ENCODE data around the gene PITX3. TPM values are rescaled to one million over a fixed set of nuclear protein-coding genes. Genes with fewer than 3 reads are reported as not detected.
A peak's percentile ranks its signal among the peaks of the same experiment; 100 is the strongest.

The PITX3 gene
- polyA plus RNA-seq, 1 experiment = not detected

DNA sequence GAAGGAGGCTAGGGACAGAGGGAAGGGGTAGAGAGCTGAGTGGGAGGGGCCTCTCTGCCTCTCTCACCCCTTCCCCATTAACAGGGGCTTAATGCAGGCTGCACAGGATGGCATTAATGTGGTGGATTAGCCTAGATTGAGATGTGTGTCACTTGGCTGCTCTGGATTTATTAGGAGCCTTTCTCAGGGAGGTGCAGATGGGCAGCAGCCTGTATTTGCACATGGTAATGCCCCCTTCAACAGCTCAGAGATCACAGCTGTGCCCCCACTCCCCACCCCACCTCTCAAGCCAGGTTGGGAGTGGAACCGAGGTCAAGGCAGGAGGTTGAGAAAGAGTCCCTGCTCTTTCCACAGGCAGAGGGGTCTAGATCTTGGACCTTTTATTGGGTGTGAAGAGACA is 7.3 kb downstream of the PITX3 start:
- peaks cover 37% of the 10 kb centered on the region for H3K27me3 ChIP-seq (ENCODE audit: control insufficient read depth, insufficient read depth, low read length)
- H3K9me3 ChIP-seq (ENCODE audit: control insufficient read depth, insufficient read depth, low read length) = no peaks in the 10 kb centered on the region; the same call in 1 of the 2 replicates
- POLR2A ChIA-PET = no interaction called here
- CTCF ChIA-PET = interaction anchor here (0.8 to 10.8 kb wide), 3 partner anchors 11 to 122 kb away, joined by 4 to 442 read pairs (median 5); no protein-coding TSS in a partner anchor
- TF ChIP-seq, protein P1, sequence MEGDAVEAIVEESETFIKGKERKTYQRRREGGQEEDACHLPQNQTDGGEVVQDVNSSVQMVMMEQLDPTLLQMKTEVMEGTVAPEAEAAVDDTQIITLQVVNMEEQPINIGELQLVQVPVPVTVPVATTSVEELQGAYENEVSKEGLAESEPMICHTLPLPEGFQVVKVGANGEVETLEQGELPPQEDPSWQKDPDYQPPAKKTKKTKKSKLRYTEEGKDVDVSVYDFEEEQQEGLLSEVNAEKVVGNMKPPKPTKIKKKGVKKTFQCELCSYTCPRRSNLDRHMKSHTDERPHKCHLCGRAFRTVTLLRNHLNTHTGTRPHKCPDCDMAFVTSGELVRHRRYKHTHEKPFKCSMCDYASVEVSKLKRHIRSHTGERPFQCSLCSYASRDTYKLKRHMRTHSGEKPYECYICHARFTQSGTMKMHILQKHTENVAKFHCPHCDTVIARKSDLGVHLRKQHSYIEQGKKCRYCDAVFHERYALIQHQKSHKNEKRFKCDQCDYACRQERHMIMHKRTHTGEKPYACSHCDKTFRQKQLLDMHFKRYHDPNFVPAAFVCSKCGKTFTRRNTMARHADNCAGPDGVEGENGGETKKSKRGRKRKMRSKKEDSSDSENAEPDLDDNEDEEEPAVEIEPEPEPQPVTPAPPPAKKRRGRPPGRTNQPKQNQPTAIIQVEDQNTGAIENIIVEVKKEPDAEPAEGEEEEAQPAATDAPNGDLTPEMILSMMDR (IDR thresholded peaks at IDR 0.05; ENCODE audit: low read depth, low read length) = no peak
- no peak for DNase-seq (ENCODE audit: low read depth, low spot score)
- H3K4me3 ChIP-seq (ENCODE audit: low read depth, low read length) = no peak overlapping the region
- H3K27ac ChIP-seq (ENCODE audit: low read depth, low read length) = no peak overlapping the region

DNA sequence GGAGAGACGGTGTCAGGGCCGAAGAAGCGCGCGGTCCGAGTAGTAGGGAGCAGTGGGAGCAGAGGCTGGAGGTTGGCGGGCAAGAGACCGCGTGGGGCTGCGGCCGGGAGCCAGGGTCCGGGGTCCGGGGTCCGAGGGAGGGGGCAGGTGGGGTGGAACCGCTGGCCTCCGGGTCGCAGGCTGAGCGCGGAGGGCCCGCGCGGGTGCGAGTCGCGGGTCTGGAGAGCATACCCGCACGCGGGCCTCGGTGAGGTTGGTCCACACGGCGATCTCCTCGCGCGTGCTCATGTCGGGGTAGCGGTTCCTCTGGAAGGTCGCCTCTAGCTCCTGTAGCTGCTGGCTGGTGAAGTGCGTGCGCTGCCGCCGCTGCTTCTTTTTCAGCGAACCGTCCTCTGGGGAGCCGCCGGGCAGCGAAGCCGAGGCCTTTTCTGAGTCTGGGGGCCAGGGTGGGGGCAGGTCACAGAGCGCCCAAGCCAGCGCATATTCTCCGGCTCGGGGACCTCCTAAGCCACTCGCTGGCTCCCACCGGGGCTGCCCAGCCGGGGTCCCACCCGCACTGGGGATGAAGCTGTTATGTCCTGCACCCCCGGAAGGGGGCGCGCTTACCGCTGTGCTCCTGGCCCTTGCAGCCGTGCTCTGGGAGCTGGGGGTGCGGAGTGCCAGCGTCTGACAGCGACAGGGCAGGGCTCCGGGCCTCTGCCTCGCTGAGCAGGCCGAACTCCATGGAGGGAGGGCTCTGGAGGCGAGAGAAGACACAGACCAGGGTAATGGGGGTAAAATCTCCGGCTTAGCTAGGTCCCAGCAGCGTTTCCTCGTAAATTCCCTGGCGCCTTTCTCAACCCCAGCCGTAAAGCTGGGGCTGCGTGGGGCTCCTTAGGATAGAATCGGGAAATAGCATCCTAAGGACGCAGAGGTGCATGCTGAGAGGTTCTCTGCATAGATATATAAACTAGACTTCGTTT is 9.7 kb downstream of the PITX3 start:
- no peak for DNase-seq (ENCODE audit: low read depth, low spot score)
- H3K4me3 ChIP-seq (ENCODE audit: low read depth, low read length) = peak overlapping the region; percentile 4; the same call in 1 of the 2 replicates
- TF ChIP-seq, protein P1 (IDR thresholded peaks at IDR 0.05; ENCODE audit: low read depth, low read length) = peak; percentile 71
- H3K27ac ChIP-seq (ENCODE audit: low read depth, low read length) = no peak overlapping the region
- H3K27me3 ChIP-seq (ENCODE audit: control insufficient read depth, insufficient read depth, low read length) = peaks cover 36% of the 10 kb centered on the region
- no peaks in the 10 kb centered on the region; the same call in 1 of the 2 replicates for H3K9me3 ChIP-seq (ENCODE audit: control insufficient read depth, insufficient read depth, low read length)
- ChIA-PET CTCF (interaction anchor here (0.6 to 10.8 kb wide), 20 partner anchors 9 to 1094 kb away, joined by 3 to 442 read pairs (median 6); partner anchors contain the start of genes GBF1 and PITX3), POLR2A (interaction anchor here (0.5 to 0.7 kb wide), 2 partner anchors 63 to 78 kb away, joined by 3 to 4 read pairs; no protein-coding TSS in a partner anchor)

DNA sequence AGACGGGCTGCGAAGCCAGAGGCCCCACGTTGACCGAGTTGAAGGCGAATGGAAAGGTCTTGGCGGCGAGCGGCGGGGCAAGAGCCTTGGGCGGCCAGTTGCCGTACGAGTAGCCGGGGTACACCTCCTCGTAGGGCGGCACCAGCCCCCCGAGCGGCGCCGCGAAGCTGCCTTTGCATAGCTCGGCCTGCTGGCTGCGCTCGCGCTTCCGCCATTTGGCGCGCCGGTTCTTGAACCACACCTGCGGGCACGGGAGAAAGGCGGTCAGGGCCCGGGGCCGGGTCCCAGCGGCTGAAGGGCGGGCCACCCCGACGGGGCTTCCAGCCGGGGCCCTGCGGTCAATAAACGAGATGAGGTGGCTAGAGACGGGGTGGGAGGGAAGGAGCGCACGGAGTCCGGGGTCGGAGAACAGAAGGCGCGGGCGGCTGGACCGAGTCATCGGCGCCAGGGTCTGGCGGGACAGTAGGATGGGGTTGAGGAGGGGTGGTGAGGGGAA is 10.4 kb downstream of the PITX3 start:
- no peak for DNase-seq (ENCODE audit: low read depth, low spot score)
- CTCF ChIA-PET = interaction anchor here (0.6 to 10.8 kb wide), 21 partner anchors 9 to 1095 kb away, joined by 3 to 442 read pairs (median 8); partner anchors contain the start of genes FBXL15 and PITX3

DNA sequence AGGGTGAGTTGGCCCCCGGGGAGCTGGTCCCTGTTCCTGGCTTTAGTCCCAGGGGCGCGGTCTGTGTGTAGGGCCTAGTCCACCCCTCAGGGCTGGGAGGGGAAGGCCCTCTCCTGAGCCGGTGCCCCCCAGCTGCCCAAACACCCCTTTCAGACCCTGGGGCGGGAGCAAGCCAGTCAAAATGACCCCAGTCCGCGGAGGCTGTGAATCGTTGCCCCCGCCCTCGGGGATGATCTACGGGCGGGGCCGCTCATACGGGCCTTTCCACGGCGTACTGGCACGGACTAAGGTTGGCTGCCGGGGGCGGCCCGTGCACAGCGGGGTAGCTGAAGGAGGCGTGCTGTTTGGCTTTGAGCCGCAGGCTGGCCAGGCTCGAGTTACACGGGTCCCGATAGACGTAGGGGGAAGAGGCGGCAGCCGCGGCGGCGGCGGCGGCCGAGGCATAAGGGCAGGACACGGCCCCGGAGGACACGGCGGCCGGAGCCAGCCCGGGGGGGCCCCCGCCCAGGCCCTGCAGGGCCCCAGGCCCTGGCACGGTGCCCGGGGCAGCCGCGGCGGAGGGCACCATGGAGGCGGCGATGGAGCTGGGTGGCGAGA is 10.9 kb downstream of the PITX3 start:
- TF ChIP-seq, protein P1 (IDR thresholded peaks at IDR 0.05; ENCODE audit: low read depth, low read length) = no peak
- Histone ChIP-seq H3K4me3 (ENCODE audit: low read depth, low read length) (peak overlapping the region; percentile 49), H3K9me3 (ENCODE audit: control insufficient read depth, insufficient read depth, low read length) (no peaks in the 10 kb centered on the region; the same call in 1 of the 2 replicates), H3K27me3 (ENCODE audit: control insufficient read depth, insufficient read depth, low read length) (peaks cover 33% of the 10 kb centered on the region), H3K27ac (ENCODE audit: low read depth, low read length) (no peak overlapping the region)
- ChIA-PET POLR2A (interaction anchor here (0.5 to 1.7 kb wide), 4 partner anchors 58 to 163 kb away, joined by 3 to 6 read pairs (median 4); no protein-coding TSS in a partner anchor), CTCF (interaction anchor here (0.6 to 10.8 kb wide), 35 partner anchors 10 to 353 kb away, joined by 3 to 442 read pairs (median 5); partner anchors contain the start of genes FBXL15 and PITX3)
- DNase-seq (ENCODE audit: low read depth, low spot score) = no peak

More for the DNA sequence above, 10.4 kb downstream of the PITX3 start:
- Histone ChIP-seq H3K27ac (ENCODE audit: low read depth, low read length) (no peak overlapping the region), H3K4me3 (ENCODE audit: low read depth, low read length) (peak overlapping the region; percentile 49), H3K27me3 (ENCODE audit: control insufficient read depth, insufficient read depth, low read length) (peaks cover 33% of the 10 kb centered on the region), H3K9me3 (ENCODE audit: control insufficient read depth, insufficient read depth, low read length) (no peaks in the 10 kb centered on the region; the same call in 1 of the 2 replicates)
- POLR2A ChIA-PET = interaction anchor here (0.7 to 1.7 kb wide), 3 partner anchors 63 to 163 kb away, joined by 3 to 6 read pairs (median 3); no protein-coding TSS in a partner anchor
- TF ChIP-seq, protein P1 (IDR thresholded peaks at IDR 0.05; ENCODE audit: low read depth, low read length) = peak; percentile 38; the same call in 1 of the 2 replicates

Measured in AG04450 (cell line).